ENCODE data around the gene SYNRG.

Gene SYNRG

DNA sequence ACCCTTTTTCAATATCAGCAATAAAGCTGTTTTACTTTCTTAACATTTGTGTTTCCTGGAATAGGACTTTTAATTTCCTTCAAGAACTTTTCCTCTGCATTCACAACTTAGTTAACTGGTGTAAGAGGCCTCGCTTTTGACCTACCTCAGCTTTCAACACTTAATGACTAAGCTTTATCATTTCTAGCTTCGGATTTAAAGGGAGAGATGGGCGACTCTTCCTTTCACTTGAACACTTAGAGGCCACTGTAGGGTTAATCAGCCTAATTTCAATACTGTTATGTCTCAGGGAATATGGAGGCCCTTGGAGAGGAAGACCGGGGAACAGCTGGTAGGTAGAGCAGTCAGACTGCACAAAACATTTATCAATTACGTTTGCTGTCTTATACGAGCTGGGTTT is 4.7 kb downstream of the SYNRG start:
- no peak for DNase-seq (ENCODE audit: extremely low read depth in 1 of 2, low read depth in 1 of 2)

DNA sequence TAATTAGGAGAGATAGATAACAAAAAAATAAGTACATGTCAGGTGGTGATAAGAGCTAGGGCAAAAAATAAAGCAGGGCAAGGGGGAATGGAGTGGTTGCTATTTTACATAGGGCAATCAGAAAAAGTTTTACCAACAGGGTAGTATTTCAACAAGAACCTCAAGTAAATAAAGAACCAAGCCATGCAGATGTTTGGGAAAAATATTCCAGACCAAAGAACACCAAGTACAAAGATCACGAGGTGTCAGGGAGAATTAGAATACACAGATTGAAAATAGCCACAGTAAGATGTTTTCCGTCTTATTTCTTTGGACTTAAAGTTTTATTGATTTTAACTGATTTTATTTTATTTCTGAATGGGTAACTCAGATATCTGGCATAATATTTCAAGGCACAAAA is 11.1 kb downstream of the SYNRG start:
- no peak for DNase-seq (ENCODE audit: extremely low read depth in 1 of 2, low read depth in 1 of 2)

DNA sequence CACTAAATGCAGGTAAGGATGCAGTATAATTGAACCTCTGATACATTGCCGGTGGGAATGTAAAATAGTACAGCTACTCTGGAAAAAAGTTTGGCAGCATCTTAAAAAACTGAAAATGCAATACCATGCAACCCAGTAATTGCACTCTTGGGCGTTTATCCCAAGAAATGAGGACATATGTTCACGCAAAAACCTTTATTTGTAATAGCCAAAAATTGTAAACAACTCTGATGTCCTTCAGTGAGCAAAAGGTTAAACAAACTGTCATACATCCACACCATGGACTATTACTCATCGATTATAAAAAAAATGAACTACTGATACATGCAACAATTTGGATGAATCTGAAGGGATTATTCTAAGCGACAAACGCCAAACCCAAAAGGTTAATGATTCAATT is 16.9 kb downstream of the SYNRG start:
- DNase-seq (ENCODE audit: extremely low read depth in 1 of 2, low read depth in 1 of 2), result no peak

DNA sequence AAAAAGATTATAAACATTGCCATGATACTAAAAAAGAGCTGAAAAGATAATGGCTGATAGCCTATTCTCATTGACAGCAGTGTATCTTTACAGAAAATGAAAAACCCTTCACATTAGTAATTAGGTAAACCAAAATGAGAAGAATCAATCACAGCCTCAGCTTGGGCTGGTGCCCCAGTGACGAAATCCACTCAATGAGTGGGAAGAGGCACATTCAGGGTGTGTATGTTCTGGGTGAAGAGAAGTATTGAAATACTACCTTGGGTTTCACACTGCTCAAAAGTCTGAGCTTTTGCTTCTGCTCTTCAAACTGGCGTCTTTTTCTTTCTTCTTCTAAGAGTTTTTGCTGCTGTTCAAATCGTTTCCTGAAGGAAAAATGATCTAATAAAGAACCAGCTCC is 24.2 kb downstream of the SYNRG start:
- DNase-seq (ENCODE audit: extremely low read depth in 1 of 2, low read depth in 1 of 2), result no peak

DNA sequence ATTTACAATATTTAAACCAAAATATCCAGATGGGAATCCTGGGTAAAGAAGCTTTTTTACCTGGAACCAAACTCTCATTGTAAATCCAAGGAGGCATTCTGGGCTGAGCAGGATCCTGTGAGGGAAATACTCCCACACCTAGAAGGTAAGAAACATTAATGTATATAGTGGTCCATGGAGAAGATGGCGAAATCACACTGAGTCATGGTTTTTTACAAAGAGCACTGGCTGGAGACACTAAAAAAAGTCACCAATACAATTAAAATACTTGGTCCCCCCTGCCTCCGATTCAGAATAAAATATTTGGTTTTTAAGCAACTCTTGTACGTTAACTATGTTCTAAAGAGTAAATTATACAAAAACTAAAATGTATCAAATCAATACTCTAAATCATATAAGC is 32.9 kb downstream of the SYNRG start:
- DNase-seq (ENCODE audit: extremely low read depth in 1 of 2, low read depth in 1 of 2), result no peak

DNA sequence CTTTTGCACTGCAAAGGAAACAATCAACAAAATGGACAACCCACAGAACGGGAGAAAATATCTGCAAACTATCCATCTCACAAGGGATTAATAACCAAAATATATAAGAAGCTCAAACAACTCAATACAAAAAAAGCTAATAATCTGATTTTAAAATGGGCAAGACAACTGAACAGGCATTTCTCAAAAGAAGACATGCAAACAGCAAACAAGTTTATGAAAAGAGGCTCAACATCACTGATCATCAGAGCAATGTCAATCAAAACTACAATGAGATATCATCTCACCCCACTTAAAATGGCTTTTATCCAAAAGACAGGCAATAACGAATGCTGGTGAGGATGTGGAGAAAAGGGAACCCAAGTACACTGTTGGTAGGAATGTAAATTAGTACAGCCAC is 34.8 kb downstream of the SYNRG start:
- no peak for DNase-seq (ENCODE audit: extremely low read depth in 1 of 2, low read depth in 1 of 2)

DNA sequence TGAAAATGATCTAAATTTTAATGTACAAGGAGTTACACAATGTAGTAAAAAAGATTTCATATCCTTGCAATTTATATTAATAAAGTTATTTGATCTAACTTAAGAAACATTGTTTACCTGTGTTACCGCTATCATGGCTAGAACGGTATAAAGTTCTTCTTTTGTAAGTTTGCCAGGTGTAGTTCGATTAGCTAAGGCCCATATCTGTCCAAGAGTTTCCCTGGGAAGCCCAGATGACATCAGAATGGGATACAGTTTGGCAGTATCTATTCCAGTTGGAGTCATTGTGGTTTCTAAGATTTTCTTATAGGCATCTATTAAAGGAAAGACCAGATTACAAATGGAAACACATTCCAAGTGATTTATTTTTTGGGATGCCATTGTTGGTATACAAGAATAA is 37.5 kb downstream of the SYNRG start:
- no peak for DNase-seq (ENCODE audit: extremely low read depth in 1 of 2, low read depth in 1 of 2)

DNA sequence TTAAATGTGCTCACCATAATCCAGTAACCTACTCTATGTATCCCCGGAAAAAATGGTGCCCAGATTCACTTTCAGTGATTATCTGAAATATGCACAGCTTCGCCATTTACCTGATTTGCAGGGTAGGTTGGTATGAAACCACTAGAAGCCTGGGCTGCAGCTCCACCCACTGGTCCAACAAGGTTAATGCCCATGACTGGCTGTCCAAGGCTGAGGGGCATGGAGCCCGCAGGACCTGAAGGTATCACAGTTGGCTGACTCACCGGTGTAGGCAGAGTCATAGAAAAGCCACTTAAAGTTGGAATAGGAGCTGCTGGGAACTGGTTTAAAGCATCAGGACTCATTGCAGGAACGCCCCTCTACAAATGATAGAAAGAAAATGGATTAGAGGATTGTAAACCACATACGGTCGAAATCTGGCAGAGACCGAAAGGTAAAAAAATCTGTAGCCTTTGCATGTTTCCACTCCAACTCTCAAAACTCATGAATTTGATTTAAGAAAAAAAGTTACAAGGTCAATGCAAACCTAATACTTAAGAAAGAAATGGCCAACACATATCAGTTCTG is 38.6 kb downstream of the SYNRG start:
- DNase-seq (ENCODE audit: extremely low read depth in 1 of 2, low read depth in 1 of 2), result peak; percentile 10 to 18

DNA sequence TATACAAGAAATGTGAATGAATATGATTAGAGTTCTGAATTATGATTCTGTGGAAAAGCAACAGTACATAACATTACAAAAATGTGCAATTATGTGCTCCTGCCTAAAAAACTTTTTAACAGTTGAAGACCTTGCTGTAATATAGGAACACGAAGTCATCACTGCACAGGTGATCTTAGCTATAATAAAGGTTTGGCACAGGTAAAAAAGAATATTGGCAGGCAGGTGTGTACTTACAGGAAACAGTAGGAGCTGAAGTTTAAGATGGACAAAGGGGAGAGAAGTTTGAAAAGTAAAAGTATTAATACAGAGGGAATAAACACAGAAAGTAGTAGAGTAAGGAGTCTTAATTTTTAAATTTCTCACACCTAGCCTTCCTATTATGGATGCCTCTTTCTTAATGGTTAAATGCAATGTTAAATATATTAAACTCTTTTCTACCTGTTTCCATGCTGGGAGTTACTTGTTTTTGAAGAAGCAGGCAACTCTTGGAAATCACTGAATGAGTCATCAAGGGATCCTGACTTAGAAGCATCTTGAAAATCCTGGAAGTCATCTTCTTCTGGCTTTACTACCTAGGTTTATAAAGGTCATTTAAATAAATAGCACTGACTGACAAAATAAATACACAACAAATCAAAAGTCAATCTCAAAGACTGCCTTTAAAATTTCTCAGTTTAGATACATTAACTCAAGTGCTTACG is 40.7 kb downstream of the SYNRG start:
- DNase-seq (ENCODE audit: extremely low read depth in 1 of 2, low read depth in 1 of 2), result no peak

DNA sequence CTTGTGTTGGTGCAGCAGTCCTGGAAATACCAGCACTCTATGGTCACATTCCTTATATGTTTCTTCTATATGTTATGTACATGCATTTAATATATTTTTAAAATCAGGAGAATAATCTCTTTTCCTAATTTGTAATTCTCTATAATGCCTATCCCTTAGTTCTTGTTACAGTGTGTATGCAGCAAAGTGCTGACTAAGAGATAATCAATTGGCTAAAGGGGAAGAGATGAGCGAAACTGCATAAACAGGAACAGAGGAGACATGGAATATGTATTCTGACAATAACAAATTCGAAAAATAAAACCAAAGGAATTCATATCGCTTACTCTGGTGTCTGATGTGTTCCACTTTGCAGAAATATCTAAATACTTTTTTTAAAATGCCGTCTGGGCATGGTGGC is 41.7 kb downstream of the SYNRG start:
- DNase-seq (ENCODE audit: extremely low read depth in 1 of 2, low read depth in 1 of 2), result no peak

DNA sequence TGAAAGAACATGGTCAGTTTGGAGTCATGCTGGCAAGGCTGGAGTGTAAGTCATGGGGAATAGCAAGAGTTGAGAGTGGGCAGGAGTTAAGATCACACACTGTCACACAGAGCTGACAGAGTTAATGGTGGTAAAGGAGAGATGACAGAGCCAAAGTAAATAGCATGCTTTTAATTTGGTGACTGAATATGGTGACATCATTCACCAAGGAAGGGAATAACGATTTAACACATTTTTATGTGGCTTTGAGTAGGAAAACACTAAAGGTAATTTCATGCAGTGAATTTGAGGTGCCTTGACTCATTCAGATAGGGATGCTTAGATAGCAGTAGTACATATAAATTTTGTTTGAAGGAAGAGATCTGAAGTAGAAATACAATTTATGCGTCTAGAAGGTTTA is 42.1 kb downstream of the SYNRG start:
- DNase-seq (ENCODE audit: extremely low read depth in 1 of 2, low read depth in 1 of 2), result no peak

DNA sequence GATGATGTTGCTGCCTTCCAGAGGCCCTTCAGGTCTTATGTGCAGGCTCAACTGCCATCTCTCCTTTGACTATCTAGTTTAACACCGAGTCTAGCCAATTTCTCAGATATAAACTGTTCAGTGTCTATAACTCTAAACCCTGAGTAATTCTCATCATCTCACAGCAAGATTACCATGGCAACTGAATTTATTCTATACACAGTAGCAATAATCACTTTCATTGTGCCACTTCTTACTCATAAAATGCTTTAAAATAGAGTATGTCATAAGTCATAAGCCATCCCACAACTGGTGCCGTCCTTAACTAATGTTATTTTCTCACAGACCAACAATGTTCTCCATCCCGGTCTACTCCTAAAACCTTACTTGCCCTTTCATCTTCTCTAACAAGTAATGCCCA is 45.0 kb downstream of the SYNRG start:
- no peak for DNase-seq (ENCODE audit: extremely low read depth in 1 of 2, low read depth in 1 of 2)

DNA sequence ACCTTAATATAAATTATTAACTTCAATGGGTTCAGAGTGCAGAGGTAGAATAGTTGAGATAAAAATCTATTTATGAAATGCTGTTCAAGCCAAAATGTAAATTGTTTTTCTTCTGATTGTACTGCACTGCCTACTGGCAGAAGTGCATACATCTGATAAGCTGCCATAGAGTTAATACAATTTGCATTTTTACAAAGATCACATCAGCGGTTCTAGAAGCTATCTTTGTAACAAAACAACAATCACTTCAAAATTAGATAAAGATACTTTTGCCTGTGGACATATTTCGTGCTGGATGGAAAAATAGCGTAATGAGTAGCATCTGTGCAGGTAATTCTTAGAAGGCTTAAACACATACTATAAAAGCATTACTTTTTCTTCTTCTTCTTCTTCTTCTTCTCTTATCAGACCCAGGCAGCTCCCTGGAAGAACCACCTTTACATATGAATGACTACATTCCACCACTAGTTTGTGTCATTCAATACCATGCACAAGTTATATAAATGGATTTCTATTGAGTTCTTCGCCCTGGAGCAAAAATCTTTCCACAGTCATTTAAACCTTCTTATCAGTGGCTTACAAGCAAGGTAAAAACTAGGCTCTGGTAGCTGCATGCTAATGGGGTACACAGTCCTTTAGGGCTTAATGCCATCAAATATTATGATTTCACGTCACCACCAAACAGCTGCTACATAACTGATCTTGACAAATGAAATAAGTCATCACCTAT is 47.0 kb downstream of the SYNRG start:
- no peak for DNase-seq (ENCODE audit: extremely low read depth in 1 of 2, low read depth in 1 of 2)

DNA sequence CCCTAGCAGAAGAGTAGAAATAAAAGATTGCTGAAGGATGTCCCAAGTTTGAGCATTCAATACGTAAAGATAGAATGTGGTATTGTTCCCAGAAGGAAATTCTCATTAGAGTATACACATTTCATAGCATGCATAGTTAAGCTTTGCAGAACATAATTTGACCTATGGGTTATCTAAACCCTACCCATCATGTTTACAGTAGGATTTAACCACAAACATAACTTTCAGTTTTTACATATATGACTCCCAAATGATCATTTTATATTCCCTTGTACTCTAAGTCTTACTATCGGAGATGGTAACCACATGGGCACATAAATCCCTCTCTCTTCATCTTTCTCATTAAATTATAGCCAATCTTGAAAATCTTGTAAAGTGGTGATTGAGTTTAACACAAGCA is 50.9 kb downstream of the SYNRG start:
- no peak for DNase-seq (ENCODE audit: extremely low read depth in 1 of 2, low read depth in 1 of 2)

DNA sequence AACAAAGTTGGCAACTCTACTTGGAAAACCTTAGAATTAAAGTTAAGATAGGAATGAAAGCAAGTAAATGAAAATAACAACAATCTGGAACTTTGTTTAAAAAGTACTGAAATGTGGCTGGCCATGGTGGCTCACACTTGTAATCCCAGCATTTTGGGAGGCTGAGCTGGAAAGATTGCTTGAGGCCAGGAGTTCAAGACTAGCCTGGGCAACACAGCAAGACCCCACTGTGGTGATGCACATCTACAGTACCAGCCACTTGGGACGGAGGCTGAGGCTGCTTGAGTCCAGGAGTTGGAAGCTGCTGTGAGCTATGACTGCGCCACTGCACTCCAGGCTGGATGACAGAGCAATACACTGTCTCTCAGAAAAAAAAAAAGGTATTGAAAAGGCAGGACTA is 51.7 kb downstream of the SYNRG start:
- DNase-seq (ENCODE audit: extremely low read depth in 1 of 2, low read depth in 1 of 2), result no peak

DNA sequence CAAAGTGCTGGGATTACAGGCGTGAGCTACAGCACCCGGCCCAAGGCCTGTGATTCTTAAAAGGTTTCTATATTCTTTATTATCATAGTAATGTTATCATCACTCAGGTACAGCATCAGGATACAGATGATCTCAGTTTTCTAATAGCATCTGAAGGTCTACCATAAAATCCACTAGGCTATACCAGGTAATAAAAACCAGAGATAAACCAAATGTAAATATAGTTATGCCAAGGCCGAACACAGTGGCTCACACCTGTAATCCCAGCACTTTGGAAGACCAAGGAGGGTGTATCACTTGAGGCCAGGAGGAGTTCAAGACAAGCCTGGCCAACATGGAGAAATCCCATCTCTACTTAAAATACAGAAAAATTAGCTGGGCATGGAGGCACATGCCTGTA is 53.8 kb downstream of the SYNRG start:
- DNase-seq (ENCODE audit: extremely low read depth in 1 of 2, low read depth in 1 of 2), result no peak

DNA sequence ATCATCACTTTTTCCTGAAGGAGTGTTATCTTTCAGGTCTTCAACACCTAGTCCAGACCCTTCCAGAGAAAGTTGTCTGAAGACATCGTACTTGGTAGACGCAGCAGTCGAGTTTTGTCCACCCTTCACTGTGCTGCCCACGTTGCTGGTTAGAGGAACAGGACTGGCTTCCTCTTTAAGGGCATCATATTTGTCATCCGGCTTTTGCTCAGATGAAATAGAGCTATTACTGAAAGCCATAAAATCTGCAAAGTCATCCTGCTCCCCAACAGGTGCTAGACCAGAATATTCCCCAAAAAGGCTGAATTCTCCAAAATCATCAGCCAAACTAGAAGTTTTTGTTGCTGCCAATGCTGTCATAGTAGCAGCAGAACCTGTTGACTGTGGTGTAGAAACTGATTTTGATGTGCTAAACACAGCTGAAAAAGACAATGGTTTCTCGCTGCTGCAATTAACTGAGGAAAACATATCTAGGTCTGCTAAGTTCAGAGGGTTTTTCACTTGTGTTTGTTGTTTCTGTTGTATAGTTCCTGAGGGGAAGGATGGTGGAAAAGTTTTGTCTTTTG is 55.7 kb downstream of the SYNRG start:
- no peak for DNase-seq (ENCODE audit: extremely low read depth in 1 of 2, low read depth in 1 of 2)

DNA sequence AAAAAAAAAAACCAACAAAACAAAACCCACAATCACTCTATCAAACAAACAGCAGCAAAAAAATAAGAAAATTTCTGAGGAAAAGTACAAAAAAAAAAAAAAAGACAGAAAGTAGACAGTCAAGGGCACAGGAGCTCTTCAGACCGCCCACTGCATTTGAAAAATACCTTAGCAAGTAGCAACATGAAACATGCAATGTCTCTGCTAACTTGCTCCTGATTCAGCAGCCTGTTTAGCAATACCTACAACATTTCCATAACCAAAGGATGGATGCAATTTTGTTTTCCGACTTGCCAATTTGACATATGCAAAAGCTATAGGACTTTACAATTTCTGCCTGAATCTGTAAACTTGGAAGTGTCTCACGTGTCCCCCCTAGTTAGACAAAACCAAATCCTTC is 57.4 kb downstream of the SYNRG start:
- no peak for DNase-seq (ENCODE audit: extremely low read depth in 1 of 2, low read depth in 1 of 2)

DNA sequence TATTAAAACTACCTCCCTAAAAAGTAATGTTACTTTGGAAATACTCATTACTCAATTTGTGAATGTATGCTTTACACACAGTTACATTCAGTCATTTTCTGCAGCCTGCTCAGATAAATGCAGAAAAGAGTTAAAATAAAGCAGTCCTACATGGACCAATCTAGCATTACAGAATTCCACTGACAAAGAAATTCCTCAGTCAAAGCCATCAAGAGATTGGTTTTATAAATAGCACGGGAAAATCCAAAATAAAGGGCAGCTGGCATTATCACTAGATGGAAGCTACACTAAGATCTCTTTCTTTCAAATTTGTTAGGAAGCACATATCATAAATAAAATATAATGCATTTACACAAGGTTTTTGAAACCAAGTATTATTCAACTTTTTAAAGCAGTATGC is 61.2 kb downstream of the SYNRG start:
- DNase-seq (ENCODE audit: extremely low read depth in 1 of 2, low read depth in 1 of 2), result no peak

DNA sequence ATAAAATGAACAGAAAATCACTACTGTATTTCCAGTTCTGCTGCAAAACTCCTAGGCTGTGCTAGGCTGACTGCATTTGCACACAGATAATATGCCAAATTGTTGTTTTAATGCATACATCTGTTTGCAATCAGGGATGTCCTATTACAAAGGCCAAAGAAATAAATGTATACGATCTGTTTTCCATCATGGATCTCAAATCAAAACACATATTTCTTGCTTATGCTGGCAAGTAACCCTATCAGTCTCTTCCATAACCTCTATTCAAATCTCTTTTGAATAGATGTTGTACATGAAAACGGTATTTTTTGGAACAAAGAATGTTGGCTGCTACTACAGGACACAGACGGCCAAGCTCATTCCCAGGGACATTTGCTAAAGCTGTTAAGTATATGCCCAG is 62.9 kb downstream of the SYNRG start:
- DNase-seq (ENCODE audit: extremely low read depth in 1 of 2, low read depth in 1 of 2), result no peak

DNA sequence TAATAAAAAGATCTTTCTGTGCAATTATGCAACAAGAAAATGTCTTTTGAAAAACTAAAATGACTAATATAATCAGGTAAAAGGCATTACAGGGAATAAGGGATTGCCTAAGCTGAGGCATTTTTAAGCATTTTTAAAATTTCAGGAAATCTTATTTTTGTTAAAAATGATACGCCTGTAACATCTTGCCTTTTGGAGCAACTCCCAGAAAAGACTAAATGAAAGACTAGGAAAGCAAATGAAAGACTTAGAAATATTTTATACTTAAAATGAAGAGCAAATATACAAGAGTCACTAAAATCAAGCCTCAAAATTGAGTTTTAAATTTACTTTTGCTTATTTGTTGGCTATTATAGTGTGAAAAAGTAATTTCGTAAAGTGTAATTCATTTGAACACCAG is 63.7 kb downstream of the SYNRG start:
- DNase-seq (ENCODE audit: extremely low read depth in 1 of 2, low read depth in 1 of 2), result no peak

DNA sequence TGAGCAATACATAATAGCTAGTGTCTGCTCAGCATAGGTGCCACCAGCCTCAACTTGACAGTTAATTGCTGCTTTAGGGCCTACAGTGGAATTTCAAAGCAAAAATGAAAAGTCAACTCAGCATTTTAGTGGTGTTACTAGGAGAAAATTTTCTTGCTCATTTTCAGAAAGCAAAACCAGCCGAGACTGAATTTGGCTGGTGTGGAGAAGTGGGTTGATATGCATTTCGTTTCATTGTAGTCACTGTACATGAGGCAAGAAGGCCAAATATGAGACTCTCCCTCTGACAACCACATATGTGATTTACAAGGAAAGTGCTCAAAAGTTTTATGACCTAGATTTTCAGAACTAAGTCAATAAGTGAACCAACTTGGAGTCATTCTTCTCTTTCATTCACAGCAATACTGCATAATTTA is 65.6 kb downstream of the SYNRG start:
- DNase-seq (ENCODE audit: extremely low read depth in 1 of 2, low read depth in 1 of 2), result no peak
